HG02981 (cell line): ENCODE data around the gene CFAP73.
"Not testable (repeated sequence)": the region's sequence is repeated elsewhere in the genome, so short reads cannot be mapped to it uniquely, and the experiment has no call there.

ENCODE experiments used
- ATAC-seq: cut with Tn5 transposase; IDR thresholded peaks from one replicate; pipeline ENCODE4 v1.9.1; 2021; ENCODE audit warnings: mild to moderate bottlenecking, moderate library complexity; ENCODE audit not compliant: unreplicated experiment

Gene CFAP73

DNA sequence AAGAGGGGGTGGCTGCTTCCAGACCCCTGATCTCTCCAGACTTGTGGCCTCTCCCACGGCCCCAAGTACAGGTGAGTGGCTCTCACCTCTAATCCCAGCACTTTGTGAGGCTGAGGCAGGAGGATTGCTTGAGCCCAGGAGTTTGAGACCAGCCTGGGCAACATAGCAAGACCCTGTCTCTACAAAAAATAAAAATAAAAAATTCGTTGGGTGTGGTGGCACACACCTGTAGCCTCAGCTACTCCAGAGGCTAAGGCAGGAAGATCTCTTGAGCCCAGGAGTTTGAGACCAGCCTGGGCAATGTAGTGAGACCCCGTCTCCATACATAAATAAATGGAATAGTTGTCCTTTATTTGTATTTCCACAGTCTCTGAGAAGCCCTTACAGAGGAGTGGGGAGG is 7.8 kb upstream of the CFAP73 start:
- not testable (repeated sequence) for ATAC-seq

DNA sequence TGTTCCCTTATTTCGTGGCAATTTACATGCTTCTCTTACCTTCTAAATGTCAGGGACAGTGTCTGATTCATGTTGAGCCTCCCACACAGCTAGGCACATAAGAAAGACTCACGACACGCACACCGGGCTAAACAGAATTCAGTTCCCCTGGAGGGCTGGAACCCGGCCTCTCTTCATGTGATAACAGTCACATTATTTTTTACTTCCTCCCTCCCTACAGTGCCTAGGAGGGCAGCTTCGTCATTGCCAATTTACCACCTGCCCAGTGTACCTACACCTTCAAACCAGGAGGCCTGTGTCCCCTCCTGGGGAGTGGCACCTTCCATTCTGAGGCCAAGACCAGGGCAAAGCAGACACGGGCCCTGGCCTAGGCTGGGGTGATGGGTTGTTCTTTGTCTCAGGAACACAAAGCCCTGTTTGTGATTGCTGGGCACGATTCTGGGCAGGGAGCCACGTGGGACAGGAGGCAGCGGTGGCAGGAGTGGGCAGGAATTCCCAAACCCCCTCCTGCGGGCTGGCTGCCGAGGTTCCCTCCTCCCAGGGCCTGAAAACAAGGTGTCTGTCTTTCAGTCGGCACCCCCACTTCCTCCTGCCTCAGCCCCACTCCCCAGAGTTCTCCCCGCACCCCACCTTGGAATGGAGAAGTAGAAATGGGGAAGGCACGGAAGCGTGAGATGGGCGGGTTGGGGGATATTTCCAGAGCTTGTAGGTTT is 7.2 kb upstream of the CFAP73 start:
- no peak for ATAC-seq

DNA sequence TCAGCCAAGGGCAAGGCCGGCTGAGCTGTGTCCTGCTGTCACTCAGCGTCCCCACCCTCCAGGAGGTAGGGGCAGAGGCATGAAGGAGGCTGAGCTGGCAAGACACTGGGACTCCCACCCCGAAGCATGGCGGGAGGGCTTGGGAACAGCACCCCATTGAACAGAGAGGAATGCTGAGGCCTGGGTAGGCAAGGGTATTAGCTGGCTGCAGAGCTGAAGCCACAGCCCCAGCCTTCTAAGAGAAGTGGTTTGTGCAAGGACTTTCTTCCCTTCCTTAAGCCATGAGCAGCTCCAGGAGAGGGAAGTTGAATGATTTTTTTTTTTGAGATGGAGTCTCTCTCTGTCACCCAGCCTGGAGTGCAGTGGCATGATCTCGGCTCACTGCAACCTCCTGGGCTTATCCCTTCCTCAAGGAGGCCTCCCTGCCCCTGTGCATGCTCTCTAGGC is 6.6 kb upstream of the CFAP73 start:
- no peak for ATAC-seq

DNA sequence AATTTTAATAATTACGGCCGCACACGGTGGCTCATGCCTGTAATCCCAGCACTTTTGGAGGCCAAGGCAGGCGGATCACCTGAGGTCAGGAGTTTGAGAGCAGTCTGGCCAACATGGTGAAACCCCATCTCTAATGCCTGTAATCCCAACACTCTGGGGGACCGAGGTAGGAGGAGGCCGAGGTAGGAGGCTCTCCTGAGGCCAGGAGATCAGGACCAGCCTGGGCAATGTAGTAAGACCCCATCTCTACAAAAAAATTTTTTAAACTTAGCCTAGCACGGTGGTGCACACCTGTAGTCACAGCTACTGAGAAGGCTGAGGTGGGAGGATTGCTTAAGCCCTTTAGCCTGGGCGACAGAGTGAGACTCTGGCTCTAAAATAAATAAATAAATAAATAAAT is 5.6 kb upstream of the CFAP73 start:
- ATAC-seq = no peak

DNA sequence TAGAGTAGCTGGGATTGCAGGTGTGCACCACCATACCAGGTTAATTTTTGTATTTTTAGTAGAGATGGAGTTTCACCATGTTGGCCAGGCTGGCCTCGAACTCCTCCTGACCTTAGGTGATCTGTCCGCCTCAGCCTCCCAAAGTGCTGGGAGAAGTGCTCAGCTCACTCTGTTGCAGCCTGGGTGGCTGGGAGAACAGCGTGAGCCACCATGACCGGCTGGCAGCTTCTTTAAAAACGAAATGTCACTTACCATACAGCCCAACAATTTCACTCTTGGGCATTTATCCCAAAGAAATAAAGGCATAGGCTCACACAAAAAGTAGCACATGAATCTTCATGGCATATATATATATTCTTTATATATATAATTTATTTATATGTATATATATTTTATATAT is 4.7 kb upstream of the CFAP73 start:
- ATAC-seq = no peak

DNA sequence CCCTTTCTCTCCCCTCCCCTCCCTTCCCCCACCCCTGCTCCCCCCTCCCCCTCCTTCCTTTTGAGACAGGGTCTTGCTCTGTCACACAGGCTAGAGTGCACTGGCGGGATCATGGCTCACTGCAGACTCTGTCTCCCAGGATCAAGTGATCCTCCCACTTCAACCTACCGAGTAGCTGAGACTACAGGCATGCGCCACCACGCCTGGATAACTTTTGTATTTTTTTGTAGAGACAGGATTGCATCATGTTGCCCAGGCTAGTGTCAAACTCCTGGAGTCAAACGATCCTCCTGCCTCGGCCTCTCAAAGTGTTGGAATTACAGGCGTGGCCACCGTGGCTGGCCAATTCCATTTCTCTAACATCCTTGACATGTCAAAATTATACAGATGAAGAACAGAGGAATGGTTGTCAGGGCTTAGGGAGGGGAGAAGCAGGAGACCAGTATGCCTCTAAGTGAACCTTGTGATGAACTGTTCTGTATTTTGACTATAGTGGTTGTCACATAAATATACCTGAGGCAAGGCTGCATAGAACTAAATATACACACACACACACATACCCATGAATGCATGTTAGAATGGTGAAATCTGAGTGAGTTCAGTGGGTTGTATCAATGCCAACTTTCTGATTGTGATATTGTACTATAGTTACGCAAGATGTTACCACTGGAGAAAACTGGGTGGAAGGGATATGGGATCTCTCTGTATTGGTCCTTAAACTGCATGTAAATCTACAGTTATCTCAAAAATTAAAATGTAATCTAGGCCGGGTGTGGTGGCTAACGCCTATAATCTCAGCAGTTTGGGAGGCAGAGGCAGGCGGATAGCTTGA is 3.6 kb upstream of the CFAP73 start:
- no peak for ATAC-seq

DNA sequence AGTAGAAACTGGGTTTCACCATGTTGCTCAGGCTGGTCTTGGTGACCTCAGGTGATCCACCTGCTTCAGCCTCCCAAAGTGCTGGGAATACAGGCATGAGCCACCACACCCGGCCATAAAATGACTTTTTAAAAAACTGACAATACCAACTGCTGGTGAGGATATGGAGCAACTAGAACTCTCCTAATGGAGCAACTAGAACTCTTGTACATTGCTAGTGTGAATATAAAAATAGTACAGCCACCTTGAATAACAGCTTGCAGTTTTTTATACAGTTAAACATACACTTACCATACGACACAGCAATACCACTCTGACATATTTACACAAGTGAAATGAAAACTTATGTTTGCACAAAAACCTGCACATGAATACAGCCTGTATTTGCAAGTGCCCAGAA is 2.5 kb upstream of the CFAP73 start:
- ATAC-seq = no peak

DNA sequence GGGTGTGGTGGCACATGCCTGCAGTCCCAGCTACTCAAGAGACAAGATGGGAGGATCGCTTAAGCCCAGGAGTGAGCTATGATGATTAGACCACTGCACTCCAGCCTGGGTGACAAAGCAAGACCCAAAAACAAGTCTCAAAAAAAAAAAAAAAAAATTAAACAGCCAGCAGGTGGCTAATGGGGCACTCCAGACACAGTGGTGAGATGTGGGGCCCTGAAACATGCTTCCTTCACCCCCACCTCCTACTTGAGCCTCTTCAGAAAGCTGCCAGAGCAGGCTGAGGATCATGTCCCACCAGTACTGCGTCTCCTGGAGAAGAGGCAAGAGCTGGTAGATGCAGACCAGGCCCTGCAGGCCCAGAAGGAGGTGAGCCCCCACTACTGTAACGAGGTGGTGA is 2.1 kb downstream of the CFAP73 start:
- no peak for ATAC-seq

DNA sequence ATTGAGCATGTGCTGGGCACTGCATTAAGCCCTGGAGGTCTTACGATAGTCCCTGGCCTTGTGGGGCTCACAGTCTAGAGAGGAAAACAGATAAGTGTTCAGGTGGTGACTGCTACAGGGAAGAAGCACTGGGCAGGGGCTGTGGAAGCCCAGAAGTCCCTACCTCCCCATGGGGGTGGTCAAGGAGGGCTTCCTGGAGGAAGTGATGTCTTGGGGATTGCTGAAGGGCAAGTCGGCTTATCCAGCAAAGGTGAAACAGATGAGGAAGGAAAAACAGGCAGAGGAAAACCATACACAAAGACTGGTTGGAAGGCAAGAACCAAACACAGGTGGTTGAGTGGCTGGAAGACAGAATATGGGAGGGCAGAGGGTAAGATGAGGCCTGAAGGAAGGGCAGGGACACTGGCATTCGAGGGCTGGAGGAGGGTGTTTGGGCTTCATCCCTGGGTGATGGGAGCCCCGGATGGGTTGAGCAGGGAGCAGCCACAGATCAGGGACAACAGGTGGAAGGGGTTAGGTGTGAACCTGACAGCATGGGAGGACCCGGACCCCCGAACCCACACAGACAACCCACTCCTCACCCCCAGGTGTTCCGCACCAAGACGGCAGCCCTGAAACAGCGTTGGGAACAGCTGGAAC is 2.8 kb downstream of the CFAP73 start:
- no peak for ATAC-seq

DNA sequence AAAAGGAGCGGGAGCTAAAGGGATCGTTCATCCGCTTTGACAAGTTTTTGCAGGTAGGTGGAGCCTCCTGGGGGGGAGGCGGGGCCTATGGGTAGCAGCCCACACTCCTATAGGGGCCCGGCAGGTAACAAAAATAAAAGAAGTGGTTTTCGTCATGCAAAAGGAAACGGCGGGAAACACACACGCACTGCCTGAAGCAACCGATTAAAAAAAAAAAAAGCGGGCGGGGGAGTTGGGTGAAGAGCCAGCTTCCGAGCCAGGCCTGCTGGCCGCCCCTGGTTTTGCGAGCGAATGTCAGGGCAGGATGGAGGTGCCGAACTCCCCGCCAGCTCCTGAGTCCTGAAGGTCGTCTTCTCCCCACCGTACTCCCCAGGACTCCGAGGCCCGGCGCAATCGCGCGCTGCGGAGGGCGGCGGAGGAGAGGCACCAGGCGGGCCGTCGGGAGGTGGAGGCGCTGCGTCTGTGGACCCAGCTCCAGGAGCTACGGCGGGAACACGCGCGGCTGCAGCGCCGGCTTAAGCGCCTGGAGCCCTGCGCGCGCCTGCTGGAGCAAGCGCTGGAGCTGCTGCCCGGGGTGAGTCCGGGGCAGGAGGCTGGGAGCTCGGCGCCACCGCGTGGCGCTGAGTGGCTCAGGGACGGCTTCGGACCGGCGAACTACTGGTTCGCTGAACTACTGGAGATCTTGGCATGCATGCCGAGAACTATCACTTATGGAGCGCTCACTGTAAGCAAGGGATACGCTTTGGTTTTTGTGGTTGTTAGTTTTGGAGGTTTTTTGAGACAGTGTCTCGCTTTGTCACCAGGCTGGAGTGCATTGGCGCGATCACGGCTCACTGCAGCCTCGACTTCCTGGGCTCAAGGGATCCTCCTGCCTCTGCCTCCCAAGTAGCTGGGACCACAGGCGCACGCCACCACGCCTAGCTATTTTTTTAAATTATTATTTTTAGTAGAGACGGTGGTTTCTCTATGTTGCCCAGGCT is 3.6 kb downstream of the CFAP73 start:
- ATAC-seq = peak; percentile 55

DNA sequence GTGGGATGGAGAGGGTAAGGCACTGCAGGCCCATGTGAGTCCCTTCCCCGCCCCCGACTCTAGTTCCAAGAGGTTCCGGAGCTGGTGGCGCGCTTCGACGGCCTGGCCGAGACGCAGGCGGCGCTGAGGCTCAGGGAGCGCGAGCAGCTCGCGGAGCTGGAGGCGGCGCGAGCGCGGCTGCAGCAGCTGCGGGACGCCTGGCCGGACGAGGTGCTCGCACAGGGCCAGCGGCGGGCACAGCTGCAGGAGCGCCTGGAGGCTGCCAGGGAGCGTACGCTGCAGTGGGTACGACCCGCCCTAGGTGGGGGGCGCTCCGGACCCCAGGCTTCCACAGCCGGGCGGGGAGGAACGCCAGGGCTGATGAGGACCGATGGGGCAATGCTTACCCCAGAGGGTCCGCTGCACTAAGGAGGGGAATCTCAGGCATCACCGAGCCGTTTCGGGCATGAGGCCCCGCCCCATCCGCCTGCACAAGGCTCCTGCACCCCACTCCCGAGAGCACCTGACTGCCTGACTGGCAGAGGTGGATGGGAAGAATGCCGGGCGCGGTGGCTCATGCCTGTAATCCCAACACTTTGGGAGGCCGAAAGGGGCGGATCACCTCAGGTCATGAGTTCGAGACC is 4.9 kb downstream of the CFAP73 start:
- no peak for ATAC-seq

DNA sequence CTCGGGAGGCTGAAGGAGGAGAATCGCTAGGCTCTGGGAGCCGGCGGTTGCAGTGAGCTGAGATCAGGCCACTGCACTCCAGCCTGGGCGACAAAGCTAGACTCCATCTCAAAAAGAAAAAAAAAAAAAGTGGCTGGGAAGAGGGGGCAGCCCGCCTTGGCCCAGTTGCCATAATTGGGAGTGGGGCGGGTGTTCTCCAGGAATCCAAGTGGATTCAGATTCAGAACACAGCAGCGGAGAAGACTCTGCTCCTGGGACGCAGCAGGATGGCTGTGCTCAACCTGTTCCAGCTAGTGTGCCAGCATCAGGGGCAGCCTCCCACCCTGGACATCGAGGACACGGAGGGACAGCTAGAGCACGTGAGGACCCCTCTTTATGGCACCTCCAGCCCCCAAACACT is 5.5 kb downstream of the CFAP73 start:
- ATAC-seq = no peak

DNA sequence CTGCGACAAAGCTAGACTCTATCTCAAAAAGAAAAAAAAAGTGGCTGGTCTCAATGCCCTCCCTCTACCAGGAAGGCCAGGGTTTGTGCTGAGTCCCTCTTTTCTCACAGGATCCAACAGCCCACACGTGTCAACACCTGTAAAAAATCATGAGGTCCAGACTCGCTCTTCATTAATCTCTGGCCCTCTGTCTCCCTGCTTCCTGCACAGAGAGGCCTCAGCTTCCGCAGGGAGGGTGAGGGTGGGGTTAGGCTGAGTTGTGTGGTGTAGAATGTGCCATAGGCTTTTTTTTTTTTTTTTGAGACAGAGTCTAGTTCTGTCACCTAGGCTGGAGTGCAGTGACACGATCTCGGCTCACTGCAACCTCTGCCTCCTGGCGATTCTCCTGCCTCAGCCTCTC is 6.1 kb downstream of the CFAP73 start:
- ATAC-seq = no peak

DNA sequence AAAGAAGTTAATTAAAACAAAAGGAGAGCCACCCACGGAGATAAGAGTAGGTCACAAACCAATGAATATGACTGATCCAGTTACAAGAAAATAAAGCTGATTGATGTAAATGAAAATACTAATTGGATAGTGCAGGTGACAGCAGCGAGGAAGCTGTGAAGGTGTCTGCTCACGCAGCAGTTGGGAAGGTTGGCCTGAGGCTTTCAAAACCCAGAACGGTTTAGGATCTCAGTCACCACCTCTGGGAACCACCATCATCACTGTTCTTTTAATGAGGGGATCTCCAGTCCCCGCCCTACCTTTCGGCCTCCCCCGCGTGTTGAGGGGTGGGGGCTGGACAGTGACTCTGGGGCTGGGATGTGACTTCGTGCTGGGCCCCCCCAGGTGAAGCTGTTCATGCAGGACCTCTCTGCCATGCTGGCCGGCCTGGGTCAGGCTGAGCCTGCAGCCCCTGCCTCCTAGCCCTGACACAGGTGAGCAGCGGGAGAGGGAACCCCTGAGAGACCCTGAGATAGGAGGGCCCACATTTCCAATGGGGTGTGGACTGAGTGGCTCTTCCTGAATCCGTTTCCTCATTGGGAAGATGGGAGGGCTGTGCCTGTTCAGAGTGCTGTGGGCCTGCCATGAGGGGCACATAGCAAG is 7.8 kb downstream of the CFAP73 start:
- no peak for ATAC-seq

DNA sequence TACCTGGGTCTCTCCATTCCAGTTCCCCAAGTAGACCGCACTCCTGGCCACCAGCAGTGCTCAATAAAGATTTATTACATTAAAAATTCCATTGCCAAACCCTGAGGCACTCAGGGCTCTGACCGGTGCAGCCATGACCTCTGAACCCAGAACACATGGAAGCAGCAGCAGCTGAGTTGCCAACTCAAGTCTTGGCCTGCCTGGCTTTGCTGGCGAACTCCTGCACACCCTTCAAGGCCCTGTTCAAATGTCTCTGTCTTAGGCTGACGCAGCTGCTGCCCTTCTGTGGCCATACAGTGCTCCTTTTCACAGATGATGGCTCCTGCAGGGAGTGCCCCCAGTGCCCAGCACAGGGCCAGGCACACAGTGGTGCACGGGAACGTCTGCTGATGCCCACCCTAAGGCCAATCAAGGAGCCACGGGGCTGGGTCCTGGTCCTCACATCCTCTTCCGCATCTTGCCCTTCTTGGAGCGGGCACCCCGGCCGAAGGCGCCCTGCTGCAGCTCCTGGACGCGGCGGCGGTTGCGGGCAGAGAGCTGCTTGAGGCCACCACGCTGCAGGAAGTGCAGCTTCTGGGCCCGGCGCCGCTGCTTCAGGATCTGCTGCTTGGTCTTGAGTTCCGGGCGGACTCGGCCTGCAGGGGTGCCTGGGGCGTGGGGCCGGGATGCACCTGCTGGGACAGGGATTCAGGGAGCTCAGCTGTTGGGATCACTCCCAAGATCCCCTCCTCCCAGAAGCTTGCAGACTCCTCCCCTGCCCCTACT is 9.1 kb downstream of the CFAP73 start:
- ATAC-seq = no peak

DNA sequence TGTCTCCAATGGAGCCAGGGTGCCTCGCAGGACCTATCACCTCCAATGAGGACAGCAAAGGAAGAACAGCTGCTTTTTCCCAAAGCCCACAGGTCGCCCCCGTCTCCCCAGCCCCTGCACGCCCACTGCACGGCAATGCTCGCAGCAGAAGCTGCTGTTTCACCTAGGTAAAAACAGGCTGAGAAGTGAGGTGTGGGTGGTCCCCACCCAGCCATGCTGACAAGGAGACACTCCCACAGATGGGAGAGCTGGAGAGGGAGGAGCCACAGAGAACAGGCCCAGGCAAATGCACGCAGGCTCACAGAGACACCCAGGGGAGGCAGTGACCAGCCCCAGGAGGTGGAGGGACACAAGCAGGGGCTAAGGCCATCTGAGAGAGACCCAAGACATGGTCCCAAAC is 10.4 kb downstream of the CFAP73 start:
- ATAC-seq = no peak

DNA sequence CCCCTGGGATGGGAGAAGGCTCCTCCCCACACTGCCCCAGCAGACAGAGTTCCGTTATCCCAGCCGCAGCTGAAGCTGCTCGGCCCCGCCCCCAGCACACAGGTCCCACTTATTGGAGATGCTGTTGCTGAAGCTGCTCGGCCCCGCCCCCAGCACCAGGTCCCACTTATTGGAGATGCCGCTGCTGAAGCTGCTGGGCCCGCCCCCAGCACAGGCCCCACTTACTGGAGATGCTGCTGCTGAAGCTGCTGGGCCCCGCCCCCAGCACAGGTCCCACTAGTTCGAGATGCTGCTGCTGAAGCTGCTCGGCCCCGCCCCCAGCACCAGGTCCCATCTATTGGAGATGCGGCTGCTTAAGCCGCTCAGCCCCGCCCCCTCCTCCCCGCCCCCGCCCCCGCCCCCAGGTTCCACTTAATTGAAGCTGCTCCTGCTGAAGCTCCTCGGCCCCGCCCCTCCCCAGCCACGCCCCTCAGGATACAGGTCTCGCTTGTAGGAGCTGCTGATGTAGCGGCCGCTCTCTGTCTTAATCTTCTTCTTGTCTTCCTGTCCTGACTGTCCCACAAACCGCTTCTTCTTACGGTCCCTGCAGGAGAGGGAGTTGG is 12.0 kb downstream of the CFAP73 start:
- no peak for ATAC-seq

DNA sequence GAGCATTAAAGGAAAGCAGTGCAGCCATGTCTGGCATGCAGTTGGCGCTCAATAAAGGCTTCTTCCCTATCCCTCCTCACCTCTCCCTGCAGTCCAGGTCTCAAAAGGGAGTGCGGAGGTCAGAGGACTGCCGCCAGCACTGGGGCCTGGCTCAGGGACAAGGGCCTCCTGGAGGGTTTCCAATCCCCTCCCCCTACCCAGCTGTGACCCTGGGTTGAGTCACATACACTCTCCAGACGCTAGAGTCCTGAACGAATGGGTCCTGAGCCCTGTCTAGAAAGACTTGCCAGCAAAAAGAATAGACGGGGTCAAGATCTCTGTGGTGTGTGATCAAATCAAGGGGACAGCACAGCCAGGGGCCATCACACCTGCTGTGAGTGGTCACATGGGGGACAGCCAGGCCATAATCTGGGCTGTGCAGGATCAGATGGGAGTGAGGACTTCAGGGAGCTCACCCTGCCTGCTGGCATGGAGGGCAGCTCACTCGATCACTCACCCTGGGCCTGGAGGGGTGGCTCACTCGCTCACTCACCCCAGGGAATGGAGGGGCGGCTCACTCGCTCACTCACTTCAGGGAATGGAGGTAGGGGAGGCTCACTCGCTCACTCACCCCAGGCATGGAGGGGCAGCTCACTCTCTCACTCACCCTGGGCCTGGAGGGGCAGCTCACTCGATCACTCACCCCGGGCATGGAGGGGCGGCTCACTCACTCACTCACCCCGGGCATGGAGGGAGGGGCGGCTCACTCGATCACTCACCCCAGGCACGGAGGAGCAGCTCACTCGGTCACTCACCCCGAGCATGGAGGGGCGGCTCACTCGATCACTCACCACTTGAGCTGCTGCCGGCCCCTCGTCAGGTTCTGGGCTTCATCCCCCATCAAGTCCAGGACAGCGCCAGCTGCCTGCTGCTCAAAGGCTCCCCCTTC is 12.8 kb downstream of the CFAP73 start:
- no peak for ATAC-seq
